GM18508 (cell line): ENCODE data around the gene METRNL.

Source experiments
- ATAC-seq: cut with Tn5 transposase; IDR thresholded peaks from one replicate; pipeline ENCODE4 v1.9.1; 2021; ENCODE audit warnings: moderate number of reproducible peaks; ENCODE audit not compliant: insufficient read depth, unreplicated experiment

Gene METRNL

GRCh38 chr17:83078378-83079351 is 744 bp upstream of the METRNL start:
- ATAC-seq, result no peak

GRCh38 chr17:83079766-83080578 is 563 bp downstream of the METRNL start:
- no peak for ATAC-seq

- ATAC-seq, result no peak
Observed at GRCh38 chr17:83080579-83080857, 1.1 kb downstream of the METRNL start.

DNA sequence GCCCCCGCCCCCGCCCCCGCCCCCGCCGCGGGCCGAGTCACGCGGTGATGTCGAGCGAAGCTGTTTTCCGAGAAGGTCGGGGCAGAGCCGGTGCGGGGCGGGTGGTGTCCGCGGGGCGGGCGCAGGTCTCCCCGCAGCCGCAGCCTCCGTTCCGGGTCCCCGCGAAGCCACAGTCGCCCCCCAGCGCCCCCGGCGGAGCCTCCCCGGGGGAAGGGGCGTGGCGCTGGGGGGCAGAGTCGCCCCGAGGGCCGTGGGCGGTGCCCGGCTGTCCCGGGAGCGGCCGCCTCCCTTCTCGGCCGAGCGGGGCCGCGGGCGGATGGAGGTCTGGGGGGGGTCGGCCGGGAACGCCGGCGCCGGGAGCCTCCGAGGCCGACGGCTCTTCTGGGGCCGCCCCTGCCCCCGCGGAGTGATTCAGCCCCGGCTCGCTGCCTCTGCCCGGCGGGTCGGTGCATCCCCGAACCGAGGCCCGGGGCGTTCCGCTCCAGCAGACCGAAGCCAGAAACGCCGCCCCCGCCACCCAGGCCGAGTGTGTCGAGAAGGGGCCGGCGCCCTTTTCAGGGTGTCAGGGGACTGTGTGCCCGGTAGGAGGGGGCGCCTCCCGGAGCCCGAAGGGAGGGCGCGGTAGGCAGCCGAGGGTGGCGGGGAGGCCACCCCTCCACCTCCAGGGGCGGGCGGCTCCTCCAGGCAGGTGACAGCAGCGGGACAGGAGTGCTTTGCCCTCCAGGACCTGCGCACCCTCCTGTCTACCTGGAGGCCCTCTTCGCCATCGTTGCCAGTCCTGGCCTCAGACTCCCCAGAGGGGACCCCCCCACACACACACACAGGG is 1.7 kb downstream of the METRNL start:
- no peak for ATAC-seq

- no peak for ATAC-seq
Observed at GRCh38 chr17:83081684-83082201, 2.3 kb downstream of the METRNL start.

DNA sequence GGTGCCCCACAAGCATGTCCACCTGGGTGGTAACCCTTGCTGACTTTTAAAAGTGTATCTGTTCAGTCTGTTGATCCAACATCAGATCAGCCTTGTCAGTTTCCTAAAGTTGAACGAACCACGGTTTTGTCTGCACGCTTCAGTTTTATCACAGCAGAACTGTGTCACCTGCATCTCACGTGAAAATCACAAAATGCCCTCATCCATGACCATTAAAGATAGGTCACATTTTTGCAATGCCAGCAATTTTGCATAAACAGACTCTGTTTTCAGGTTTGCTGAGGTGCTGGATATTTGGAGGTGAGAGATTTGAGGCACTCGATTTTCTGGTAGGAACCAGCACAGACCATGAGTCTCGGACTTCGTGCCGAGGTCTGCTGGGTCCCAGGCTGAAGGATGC is 3.0 kb downstream of the METRNL start:
- ATAC-seq, result no peak

- ATAC-seq, result no peak
Observed at GRCh38 chr17:83082909-83083367, 3.5 kb downstream of the METRNL start.

DNA sequence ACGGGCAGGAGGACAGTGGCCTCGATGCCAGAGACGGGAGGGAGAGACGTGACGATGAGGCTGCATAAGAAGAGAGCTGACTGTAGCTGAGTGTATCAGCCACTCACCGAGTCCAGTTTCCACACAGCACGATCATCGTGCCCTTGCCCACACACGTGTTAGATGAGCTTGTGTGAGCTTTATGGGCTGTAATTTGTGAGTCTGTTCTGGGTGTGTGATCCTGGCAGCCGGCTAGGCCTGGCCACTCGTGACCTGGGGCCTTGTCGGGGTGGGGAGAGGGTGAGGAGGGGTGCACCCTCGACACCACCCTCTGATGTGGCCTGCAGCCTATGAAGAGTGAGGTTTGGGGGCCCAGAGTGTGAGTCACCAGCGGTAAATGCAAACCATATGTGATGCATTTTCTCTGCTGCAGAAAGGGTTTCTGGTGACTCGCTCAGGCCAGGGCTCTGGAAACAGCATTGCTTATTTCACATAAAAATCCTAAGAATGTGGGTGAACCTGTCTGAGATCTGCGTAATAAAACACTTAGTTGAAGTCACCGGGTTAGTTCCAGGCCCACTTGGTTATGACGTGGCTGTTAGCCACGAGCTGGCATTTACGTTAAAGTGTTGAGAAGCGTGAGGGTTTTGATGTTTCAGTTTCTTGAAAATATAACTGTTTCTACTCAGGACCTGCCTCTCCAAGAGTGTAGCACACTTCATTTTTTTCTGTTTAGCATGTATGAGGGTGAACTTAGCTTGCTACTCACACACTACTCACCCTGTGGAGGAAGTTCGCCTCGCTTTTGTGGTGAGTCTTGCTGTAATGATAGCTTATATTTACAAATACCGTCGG is 4.2 kb downstream of the METRNL start:
- no peak for ATAC-seq

- ATAC-seq, result no peak
Observed at GRCh38 chr17:83084214-83084613, 4.8 kb downstream of the METRNL start.

GRCh38 chr17:83084621-83085056 is 5.2 kb downstream of the METRNL start:
- ATAC-seq, result no peak

DNA sequence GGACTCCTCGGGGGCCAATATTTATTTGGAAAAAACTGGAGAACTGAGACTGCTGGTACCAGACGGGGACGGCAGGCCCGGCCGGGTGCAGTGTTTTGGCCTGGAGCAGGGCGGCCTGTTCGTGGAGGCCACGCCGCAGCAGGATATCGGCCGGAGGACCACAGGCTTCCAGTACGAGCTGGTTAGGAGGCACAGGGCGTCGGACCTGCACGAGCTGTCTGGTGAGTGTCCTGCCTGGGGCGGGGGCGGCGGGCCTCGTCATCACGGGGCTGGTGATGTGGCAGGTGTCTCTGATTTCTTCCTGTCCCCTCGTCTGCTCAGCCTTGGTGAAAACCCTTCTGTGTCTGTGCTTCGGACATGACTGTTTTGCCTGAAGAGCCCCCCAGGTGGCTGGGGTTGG is 5.7 kb downstream of the METRNL start:
- no peak for ATAC-seq

GRCh38 chr17:83085526-83086198 is 6.3 kb downstream of the METRNL start:
- ATAC-seq, result no peak

DNA sequence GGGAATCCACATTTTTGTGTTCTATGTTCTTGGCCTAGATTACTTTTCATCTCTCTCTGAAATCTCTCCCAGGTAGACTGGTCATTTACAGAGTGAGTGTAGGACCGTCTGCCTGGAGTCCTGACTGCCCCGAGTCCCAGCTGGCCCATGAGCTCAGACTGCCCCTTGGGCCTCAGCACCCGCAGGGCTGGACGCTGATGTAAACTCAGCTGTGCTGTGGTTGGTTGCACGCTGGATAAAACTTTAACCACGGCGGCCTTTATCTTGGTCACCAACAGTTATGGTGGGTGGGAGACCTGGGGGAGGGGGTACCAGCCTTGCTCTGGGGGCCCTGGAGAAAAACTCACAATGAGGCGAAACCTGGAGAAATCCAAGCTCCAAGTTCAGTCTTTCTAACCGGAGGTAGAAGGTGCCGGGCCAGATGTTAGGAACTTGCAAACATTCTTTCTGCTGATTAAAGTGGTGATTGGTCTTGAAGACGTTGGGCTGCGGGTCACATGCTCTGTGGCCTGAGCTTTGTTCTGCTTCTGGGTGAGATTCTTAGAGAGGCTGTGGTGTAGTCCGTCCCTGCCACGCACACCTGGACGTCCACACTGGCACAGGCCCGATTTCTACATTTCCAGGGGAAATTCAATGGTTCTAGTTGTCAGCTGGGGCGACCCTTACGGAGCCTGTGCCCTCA is 6.9 kb downstream of the METRNL start:
- ATAC-seq, result no peak

GRCh38 chr17:83086907-83087787 is 7.7 kb downstream of the METRNL start:
- ATAC-seq, result no peak

DNA sequence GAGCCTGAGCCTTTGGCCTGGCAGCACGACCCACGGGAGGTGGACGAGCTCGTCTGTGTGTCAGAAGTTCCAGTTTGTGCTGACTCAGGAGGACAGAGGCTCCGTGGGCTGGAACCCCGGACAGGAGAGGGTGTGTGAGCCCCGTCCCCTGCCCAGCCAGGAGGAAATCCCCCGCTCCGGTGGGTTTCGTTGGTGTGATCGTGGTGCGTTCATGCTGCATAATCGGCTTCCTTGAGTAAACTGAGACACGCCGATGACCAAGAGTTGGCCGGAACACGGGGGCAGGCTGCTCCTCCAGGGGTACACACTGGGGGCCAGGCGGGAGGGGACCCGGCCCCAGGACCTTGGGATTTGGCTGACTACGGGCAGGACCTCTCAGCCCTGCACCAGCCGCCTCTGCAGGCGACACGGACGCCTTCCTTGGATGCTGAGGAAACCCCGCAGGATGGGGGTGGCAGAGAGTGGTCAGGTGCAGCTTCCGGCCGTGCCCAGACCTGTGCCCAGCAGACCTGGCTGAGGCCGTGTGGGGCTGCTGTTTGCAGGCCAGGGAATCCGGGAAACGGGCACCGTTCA is 8.5 kb downstream of the METRNL start:
- no peak for ATAC-seq

DNA sequence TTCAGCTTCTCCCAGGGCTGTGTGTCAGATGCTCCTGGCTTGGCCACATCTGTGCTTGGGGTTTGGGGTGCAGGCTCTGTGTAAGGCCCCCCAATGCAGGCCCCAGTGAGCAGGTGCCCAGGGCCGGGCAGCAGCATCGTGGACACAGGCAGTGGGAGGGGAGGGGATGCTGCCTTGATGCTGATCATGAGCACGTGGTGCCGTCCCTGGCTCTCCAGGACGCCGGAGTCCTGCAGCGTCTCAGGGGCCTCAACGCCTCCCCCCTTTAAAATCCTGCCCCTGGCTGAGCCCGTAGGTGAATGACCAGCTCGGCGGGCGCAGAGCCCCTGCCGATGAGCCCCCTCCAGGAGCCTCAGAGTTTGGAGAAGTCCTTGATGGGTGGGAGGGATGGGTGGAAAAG is 9.0 kb downstream of the METRNL start:
- no peak for ATAC-seq

DNA sequence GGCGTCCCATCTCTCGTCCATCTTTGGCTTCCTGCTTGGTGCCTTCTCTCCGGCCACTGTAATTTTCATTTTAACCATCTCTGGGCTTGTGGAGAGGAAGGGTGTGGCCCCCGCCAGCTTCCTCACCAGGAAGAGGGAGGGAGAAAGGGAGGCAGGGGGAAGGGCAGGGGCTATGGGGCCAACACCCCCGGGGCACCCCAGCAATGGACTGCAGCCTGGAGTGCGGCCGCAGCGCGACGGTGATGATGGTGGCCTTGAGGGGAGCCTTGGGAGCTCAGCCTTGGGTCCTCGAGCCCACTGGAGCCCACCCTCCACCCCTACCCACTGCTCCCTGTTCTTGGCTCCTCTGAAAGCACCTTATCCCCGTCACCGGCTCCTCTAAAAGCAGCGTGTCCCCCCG is 9.5 kb downstream of the METRNL start:
- ATAC-seq, result no peak
